NCI-H1694 (cell line): ENCODE data around the gene AGFG2.

ENCODE experiments used
- DNase-seq: peaks from one replicate; lab custom pipeline; 2025; lab: John Stamatoyannopoulos, UW

The AGFG2 gene

GRCh38 chr7:100572949-100573675, 34.1 kb downstream of the AGFG2 start:
- DNase-seq: no peak

DNA sequence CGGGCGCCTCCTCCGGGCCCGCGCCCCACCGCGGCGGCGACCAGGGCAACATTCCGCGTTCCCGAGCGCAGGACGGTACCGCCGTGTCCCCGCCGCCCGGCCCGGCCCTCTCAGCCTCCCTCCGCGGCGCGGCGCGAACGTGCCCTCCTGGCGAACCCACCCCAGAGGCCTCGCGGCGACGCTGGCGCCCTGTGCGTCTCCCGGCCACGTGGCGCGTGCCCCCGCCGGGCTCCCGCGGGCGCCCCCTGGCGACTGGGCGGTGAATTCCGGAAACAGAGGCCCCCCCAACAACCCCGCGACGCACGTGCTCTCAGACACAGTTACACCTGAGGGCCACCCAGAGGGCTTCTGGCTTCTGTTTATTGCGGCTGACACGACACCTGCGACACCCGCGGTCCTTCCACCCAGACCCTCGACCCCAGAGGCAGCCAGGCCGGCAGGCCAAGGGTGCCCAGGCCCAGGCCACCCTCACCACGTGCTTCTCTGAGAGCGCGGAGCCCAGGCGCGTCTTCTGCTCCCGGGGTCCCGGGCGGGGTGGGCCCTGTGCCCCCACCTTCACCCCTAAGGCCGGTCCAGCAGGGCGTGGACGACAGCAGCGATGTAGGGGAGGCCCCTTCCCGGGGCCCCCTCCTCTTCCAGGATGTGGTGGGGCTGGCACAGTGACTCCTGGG, 34.8 kb downstream of the AGFG2 start, which contains the start of gene SAP25:
SAP25 (minus strand) TSS at position 210 of the 671 bp plus-strand sequence; CDS start at position 52, 158 bp downstream.
- DNase-seq: no peak

DNA sequence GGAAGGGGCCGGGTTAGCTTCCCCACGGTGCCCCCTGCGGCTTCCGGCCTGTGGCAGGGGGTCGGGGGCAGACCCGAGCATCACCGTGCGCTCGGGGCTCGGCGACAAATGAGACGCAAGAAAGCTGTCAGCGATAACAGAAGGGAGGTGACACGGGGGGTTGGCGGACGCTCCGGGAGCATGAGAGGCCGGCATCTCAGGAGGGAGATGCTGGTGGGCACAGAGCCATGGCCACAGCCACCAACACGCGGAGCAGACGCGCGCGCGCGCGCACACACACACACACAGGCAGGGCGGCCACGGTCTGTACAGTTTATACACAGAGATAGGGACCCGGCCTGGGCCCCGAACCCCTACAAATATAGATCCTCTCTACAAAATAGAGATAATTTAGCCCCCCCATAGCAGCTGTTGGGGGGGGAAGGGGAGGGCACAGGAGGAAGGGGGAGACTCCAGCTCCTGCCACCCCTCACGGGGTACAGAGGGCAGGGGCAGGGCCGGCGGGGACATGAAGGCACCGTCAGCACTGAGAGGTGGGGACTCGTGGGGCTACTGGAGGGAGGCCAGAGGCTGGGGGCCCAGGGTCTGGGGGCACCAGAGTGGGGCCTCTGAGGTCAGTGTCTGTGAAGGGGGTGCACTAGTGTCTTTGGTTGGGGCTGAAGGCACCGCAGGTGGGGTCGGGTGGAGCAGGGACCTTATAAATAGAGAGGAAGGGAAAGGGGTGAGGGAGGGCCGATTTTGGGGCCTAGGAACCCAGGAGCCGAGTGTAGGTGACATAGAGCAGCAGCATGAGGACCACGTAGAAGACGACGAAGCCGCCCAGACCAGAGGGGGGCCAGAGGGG, 35.6 kb downstream of the AGFG2 start:
- DNase-seq: no peak

- no peak for DNase-seq
Measured at GRCh38 chr7:100575206-100575631, 36.2 kb downstream of the AGFG2 start.

DNA sequence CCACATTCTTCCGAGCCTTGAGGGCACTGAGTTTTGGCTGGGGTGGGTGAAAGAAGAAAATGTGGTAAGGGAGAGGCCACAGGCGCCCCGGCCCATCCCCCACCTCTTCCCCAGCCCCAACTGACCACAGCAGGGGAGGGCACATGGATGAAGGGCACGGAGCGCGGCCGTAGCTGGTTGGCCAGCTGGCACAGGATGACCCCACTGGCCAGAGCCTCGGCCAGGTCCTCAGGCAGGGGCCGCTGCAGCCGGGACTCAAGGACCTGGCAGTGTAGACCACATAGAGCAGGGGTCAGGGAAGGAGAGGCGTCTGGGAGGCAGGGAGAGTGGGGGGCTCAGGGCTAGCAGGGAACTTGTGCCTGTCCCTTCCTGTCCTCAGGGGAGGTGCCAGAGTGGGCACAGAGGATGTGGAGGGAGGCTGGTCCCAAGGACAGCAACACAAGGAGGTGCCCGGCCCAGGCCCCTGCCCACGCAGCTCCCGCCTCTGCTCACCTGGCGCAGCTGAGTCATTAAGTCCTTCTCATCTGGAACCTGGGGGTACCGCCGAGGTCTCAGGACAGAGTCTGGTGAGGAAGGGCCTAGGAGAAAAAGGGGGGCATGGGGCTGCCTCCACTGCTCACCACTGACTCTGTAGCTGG, 36.9 kb downstream of the AGFG2 start:
- no peak for DNase-seq

DNA sequence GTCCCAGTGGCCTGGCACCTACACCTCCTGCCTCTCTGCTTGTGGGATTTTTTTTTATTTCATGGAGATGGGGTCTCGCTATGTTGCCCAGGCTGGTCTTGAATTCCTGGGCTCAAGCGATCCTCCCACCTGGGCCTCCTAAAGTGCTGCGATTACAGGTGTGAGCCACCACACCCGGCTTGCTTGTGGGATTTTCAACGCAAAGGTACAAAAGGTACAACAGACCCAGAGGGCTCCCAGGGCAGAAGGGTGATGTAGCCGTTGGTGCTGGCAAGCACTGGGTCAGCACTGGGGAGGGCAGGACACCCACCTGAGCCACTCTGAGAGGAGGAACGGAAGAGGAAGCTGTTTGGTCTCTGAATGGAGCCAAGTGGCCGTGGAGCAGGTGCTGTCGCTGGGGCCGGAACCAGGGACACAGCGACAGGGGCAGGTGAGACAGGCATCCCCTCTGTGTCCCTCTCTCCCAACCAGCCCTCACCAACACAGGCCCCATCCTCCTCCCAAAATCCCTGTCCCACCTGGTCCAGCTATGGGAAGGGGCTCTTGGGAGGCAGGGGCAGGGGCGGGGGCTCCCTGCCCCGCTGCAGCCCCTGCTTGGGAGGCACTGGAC, 37.5 kb downstream of the AGFG2 start:
- no peak for DNase-seq

DNA sequence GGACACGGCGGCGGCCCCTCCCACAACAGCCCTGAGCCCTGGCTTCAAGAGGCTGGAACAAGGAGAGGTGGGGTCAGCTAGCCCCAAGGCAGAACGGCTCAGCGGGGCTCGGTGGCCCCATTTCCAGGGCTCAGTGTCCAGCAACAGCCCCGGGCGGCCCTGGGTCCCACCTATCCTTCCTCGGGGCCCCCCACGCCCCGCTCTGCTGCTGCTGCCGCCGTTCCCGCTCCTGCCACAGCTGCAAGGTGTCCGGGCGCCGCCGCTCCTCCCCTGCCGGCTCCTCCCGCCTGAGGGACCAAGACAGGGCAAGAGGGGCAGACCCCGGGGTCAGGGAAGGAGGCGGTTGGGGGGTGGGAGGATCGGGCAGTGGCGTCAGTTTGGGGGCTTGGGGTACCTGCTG, 38.1 kb downstream of the AGFG2 start:
- no peak for DNase-seq

- DNase-seq: no peak
Measured at GRCh38 chr7:100577507-100577906, 38.5 kb downstream of the AGFG2 start.

- no peak for DNase-seq
Measured at GRCh38 chr7:100578246-100579183, 39.5 kb downstream of the AGFG2 start.

- DNase-seq: no peak
Measured at GRCh38 chr7:100580466-100581283, 41.7 kb downstream of the AGFG2 start.

DNA sequence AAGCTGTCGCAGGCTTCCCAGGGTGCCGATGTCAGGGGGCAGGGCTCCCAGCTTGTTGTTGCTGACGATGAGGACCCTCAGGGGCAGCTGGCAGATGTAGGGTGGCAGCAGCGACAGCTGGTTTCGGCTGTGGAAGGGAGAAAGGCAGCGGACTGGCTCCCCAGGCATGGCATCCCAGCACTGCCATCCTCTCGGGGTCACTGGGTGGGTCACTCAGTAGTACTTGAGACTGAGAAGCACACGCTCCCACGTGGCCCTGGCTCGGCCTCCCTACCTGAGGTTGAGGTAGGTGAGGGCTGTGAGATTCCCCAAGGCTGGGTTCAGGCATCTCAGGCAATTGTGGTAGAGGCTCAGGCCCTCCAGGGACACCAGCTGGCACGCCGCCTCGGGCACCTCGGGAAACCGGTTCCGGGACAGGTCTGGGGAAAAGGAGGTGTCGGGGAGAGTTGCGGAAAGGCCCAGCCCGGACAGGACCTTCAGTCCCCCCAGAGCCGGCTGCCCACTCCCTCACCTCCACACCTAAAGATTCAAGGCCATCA, 43.1 kb downstream of the AGFG2 start:
- no peak for DNase-seq

- DNase-seq: no peak
Measured at GRCh38 chr7:100582650-100583049, 43.6 kb downstream of the AGFG2 start.

- no peak for DNase-seq
Measured at GRCh38 chr7:100583132-100584053, 44.4 kb downstream of the AGFG2 start.

GRCh38 chr7:100584054-100584682, 45.2 kb downstream of the AGFG2 start:
- DNase-seq: no peak

GRCh38 chr7:100584683-100585510, 45.9 kb downstream of the AGFG2 start:
- no peak for DNase-seq

- peak; percentile 24 for DNase-seq
Measured at GRCh38 chr7:100585511-100586265, 46.7 kb downstream of the AGFG2 start, which contains the start of gene LRCH4. Gene LRCH4, minus strand, starts transcription at chr7:100586129. Its CDS starts 29 bp downstream, at chr7:100586100.
